Uterus (tissue), 4 donors: Measurements from ENCODE around the gene TMEM273. TPM values are rescaled to one million over a fixed set of nuclear protein-coding genes. Genes with fewer than 3 reads are reported as not detected.

Experiments
- DNase-seq, 2 donors: peaks; one replicate each; pipeline ENCODE4 v3.0.0-alpha.2; 2019 to 2020
- H3K27ac ChIP-seq, 2 donors: fragments of 200-600 bp; sonication (generic); 1 replicate in 1 of 2; 2 replicates in 1 of 2; pipeline ENCODE4 v1.5.1; 2016 to 2018
- H3K27me3 ChIP-seq, 2 donors: fragments of 200-600 bp; sonication (generic); one replicate each; pipeline ENCODE4 v1.5.1; 2018 to 2019; ENCODE audit warnings: control low read depth in 1 of 2
- H3K36me3 ChIP-seq, 2 donors: fragments of 200-600 bp; sonication (generic); one replicate each; pipeline ENCODE4 v1.5.1; 2019; ENCODE audit warnings: control low read depth in 1 of 2
- H3K4me1 ChIP-seq, 2 donors: fragments of 200-600 bp; sonication (generic); one replicate each; pipeline ENCODE4 v1.5.1; 2018 to 2019; ENCODE audit warnings: control low read depth in 1 of 2
- H3K4me3 ChIP-seq, 2 donors: fragments of 200-600 bp; sonication (generic); 1 replicate in 1 of 2; 2 replicates in 1 of 2; pipeline ENCODE4 v1.5.1; 2018 to 2019; ENCODE audit warnings: mild to moderate bottlenecking in 1 of 2
- H3K9me3 ChIP-seq, 2 donors: fragments of 200-600 bp; sonication (generic); one replicate each; pipeline ENCODE4 v1.5.1; 2019; ENCODE audit warnings: control low read depth in 1 of 2
- CTCF ChIP-seq, 4 experiments: fragments of 200-600 bp in 2 of 4; fragments of 450-650 bp in 2 of 4; sonication (generic) in 2 of 4; IDR thresholded peaks; one replicate each; pipeline ENCODE4 v1.5.1; 2016 to 2019; ENCODE audit warnings: antibody characterized with exemption in 4 of 4, mild to moderate bottlenecking in 2 of 4, moderate library complexity in 1 of 4
- POLR2A ChIP-seq, 2 donors: fragments of 450-650 bp; IDR thresholded peaks; one replicate each; pipeline ENCODE4 v1.6.1; 2016; ENCODE audit warnings: antibody characterized with exemption in 2 of 2, mild to moderate bottlenecking in 1 of 2, moderate library complexity in 1 of 2
- intact Hi-C: fragments of 100-400 bp; cut with DNase I; formaldehyde crosslinking; loops from one replicate; pipeline ENCODE4 v1.15.1; 2023; ENCODE audit warnings: low total_unique reads
- total RNA-seq, 4 donors: library from RNA; depleted of rRNA in 3 of 4; stranded (reverse); fragments of >200 nt in 3 of 4; gene quantifications; one replicate each; pipeline versions ENCODE4 v1.1.0 to v1.2.4, GENCODE V29; 2014 to 2023
- donor health status: DM: yes; HTN: yes; CAD: no.

The TMEM273 gene
- total RNA-seq, 4 donors from 2014 or later = 8.5 to 38.9 (median 14.7) TPM

DNA sequence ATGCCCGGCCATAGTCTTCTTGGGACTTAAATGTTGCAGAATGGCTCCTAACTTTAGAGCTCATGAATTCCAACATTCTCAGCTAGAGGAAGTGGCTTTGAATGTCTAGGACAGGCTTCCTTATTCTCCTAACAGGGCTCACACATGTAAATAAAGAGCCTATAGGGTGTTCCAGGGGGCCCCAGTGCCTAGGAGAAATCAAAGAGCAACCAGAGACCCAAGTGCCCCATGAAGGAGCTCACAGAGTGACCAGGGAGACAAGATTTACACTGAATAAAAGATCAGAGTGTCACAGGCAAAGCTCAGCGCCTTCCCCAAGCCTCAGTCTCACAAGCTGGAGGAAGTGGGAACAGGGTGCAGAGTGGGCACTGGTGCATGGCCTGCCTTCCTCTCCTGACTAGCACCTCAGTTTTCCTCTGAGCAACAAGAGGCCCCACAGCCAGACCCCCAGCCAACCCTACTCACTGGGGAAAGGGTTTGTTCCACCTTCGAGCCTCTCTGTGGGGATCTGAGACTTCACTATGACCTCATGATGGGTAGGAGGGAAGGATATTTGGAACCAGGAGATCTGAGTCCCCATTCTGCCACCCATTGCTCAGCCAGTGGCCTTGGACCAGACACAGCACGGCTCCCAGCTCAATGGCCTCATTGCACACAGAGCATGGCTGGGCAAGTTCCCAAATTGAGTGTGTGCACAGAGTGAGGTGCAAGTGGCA, 16.0 kb downstream of the TMEM273 start:
- no peaks in the 10 kb centered on the region for H3K9me3 ChIP-seq
- no peak overlapping the region for H3K4me3 ChIP-seq
- TF ChIP-seq CTCF (IDR thresholded peaks at IDR 0.05) (no peak), POLR2A (IDR thresholded peaks at IDR 0.05) (no peak)
- H3K27me3 ChIP-seq = no peaks in the 10 kb centered on the region
- H3K27ac ChIP-seq = no peak overlapping the region
- no peaks in the 10 kb centered on the region for H3K36me3 ChIP-seq
- DNase-seq = no peak
- intact Hi-C loops = no loop called here
- H3K4me1 ChIP-seq = no peaks in the 10 kb centered on the region

DNA sequence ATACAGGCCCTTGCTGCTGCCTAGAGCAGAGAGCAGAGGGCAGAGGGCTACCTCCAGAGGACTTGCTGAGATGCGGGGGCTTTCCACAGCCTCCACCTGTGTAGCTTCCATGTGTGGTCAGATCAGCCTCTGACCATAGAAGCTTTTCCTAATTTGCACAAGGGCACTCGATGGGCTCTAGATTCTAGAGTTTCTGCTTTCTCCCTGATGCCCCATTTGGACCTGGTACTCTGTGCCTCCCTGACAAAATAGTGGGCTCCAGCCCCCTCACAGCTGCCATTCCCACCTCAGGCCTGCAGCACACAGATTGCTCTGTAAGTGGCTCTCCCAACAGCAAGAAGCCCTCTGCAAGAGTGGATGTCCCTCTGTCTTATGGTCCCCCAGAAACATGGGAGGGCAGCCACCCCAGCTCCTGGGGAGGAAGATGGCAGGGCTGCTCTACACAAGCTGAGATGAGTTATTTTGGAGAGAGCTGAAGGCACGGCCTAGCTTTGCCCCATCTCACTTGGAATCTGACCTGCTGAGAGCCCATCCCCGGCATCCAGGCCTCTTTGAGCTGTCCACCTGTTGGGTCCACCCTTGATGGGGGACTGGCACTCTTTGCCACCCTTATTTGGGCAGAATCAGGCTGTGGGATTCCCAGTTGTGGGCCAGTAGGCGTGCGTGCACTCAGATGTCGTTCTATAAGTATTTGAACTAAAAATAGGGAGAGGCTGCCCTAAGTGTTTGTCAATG, 16.7 kb downstream of the TMEM273 start:
- no peak for DNase-seq
- Histone ChIP-seq H3K4me1 (no peaks in the 10 kb centered on the region), H3K36me3 (no peaks in the 10 kb centered on the region), H3K4me3 (no peak overlapping the region), H3K27me3 (no peaks in the 10 kb centered on the region), H3K9me3 (no peaks in the 10 kb centered on the region), H3K27ac (no peak overlapping the region)
- TF ChIP-seq POLR2A (IDR thresholded peaks at IDR 0.05) (no peak), CTCF (IDR thresholded peaks at IDR 0.05) (no peak)
- intact Hi-C loops = no loop called here

GRCh38 chr10:49170632-49171325, 17.4 kb downstream of the TMEM273 start:
- no peak overlapping the region for H3K27ac ChIP-seq
- no peaks in the 10 kb centered on the region for H3K4me1 ChIP-seq
- DNase-seq = no peak
- no peaks in the 10 kb centered on the region for H3K9me3 ChIP-seq
- intact Hi-C loops = no loop called here
- H3K27me3 ChIP-seq = no peaks in the 10 kb centered on the region
- no peak overlapping the region for H3K4me3 ChIP-seq
- H3K36me3 ChIP-seq = no peaks in the 10 kb centered on the region
- TF ChIP-seq POLR2A (IDR thresholded peaks at IDR 0.05) = no peak

DNA sequence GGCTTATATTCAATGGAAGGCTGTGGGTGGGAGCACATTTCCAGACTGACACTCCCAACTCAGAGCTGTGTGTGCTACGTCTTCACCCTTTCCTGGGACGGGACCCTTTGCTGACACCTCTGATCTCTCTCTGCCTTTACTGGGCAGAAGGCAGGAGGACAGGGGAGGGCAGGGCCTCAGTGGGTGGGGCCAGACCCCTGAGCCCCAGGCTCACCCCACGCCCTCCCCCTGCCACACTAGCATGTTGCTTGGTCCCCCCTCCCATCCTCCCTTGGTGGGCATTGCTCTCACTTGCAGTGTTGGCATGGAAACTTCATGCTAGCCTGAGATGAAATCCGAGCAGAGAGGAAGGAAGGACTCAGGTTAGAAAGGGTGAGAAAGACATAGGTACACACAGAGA, 18.4 kb downstream of the TMEM273 start:
- Histone ChIP-seq H3K36me3 (no peaks in the 10 kb centered on the region), H3K4me1 (no peaks in the 10 kb centered on the region), H3K27me3 (no peaks in the 10 kb centered on the region), H3K4me3 (no peak overlapping the region), H3K9me3 (no peaks in the 10 kb centered on the region), H3K27ac (no peak overlapping the region)
- no peak for TF ChIP-seq CTCF (IDR thresholded peaks at IDR 0.05)
- TF ChIP-seq POLR2A (IDR thresholded peaks at IDR 0.05) = no peak
- DNase-seq = no peak
- intact Hi-C loops = loop anchor here (5.0 kb wide), 1 partner anchor 192 kb away; no protein-coding TSS in a partner anchor

DNA sequence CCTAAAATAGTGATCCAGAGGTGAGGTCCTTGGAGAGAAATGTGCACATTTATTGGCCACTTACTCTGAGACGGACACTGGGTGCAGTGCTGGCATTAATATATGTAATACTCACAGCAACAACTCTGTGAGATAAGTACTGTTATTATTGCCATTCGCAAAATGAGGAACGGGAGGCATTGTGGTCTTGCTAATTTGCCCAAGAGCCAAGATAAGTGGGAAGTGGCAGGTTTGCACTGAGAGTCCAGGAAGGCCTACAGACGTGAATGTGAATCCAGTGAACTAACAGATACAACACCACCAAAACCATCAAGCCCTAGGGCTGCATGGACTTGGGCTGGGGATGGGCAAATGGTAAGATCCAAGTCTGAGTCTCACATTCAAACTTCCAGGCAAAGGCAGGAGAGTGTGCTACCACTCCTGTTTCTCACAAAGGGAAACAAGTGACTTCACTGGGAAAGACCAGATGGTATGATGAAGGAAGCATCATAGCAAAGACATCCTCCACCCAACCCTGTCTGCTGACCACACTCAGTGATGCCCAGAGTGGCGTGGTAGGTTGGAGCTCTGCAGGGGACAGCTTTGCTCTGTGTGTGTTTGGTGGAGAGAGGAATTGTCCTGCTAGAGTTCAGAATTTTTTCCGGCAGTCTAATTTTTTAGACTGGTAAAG, 19.2 kb downstream of the TMEM273 start:
- TF ChIP-seq POLR2A (IDR thresholded peaks at IDR 0.05) (no peak), CTCF (IDR thresholded peaks at IDR 0.05) (no peak)
- H3K4me1 ChIP-seq = no peaks in the 10 kb centered on the region
- intact Hi-C loops = loop anchor here (5.0 kb wide), 1 partner anchor 192 kb away; no protein-coding TSS in a partner anchor
- H3K9me3 ChIP-seq = no peaks in the 10 kb centered on the region
- no peak for DNase-seq
- H3K27me3 ChIP-seq = no peaks in the 10 kb centered on the region
- H3K4me3 ChIP-seq = no peak overlapping the region
- H3K27ac ChIP-seq = no peak overlapping the region
- no peaks in the 10 kb centered on the region for H3K36me3 ChIP-seq
